HepG2 (cell line): ENCODE measurements around the gene TEKT2. TPM values are rescaled to one million over a fixed set of nuclear protein-coding genes. Genes with fewer than 3 reads are reported as not detected.

Source experiments
- BCLAF1 ChIP-seq: fragments of 450-650 bp; IDR thresholded peaks from 2 replicates; pipeline ENCODE4 v1.6.1; 2017; ENCODE audit warnings: mild to moderate bottlenecking
- RAD51 ChIP-seq: fragments of 450-650 bp; IDR thresholded peaks from 2 replicates; pipeline ENCODE4 v1.6.1; 2016; ENCODE audit warnings: borderline replicate concordance
- SNAPC5 ChIP-seq: sonication (generic); formaldehyde crosslinking; IDR thresholded peaks from 2 replicates; pipeline ENCODE4 v1.8.1; 2023; ENCODE audit warnings: mild to moderate bottlenecking, missing genetic modification reagents, borderline replicate concordance
- SYNCRIP ChIP-seq: fragments of 200-400 bp; formaldehyde crosslinking; IDR thresholded peaks from 2 replicates; pipeline ENCODE4 v1.6.1; 2018; ENCODE audit warnings: mild to moderate bottlenecking, low read depth, low read length; ENCODE audit not compliant: insufficient read depth
- ZNF205 ChIP-seq: IDR thresholded peaks from 2 replicates; pipeline ENCODE4 v1.6.1; 2018; ENCODE audit warnings: missing biosample characterization, missing genetic modification reagents
- ZNF614 ChIP-seq: IDR thresholded peaks from 2 replicates; pipeline ENCODE4 v1.6.1; 2018; ENCODE audit warnings: missing biosample characterization, missing genetic modification reagents, inconsistent platforms, borderline replicate concordance
- ZNF678 ChIP-seq: sonication (generic); formaldehyde crosslinking; IDR thresholded peaks from 2 replicates; pipeline ENCODE4 v1.4.0; 2020; ENCODE audit warnings: mild to moderate bottlenecking, missing genetic modification reagents
- polyA plus RNA-seq, 8 experiments: library from polyadenylated mRNA; depleted of rRNA in 3 of 8; stranded (reverse) in 7 of 8; unstranded in 1 of 8; fragments of >200 nt; fragmentation: Illumina TruSeq in 4 of 8; extraction: Trizol in 4 of 8; gene quantifications; 2 replicates each; pipeline versions ENCODE4 v1.2.1 to v1.2.3, GENCODE V29; 2011 to 2016; ENCODE audit warnings: low read depth in 4 of 8, missing spikeins in 1 of 8, mixed read lengths in 1 of 8; ENCODE audit not compliant: insufficient read depth in 1 of 8
- total RNA-seq, 5 experiments: library from RNA; depleted of rRNA; stranded (reverse); fragments of >200 nt; fragmentation: Illumina TruSeq; extraction: Trizol; gene quantifications; 2 replicates each; pipeline ENCODE4 v1.2.3, GENCODE V29; 2016; ENCODE audit warnings: low read depth in 1 of 5

TEKT2 gene
- total and polyA plus RNA-seq, 2 of the 13 experiments (the other 11 are each of a cell fraction or from before 2014, with no cell fraction given), result 0.31 to 0.38 TPM

- TF ChIP-seq BCLAF1 (no peak), SYNCRIP (no peak), ZNF678 (CRISPR knock-in tag) (no peak), SNAPC5 (CRISPR knock-in tag) (no peak), ZNF614 (CRISPR knock-in tag) (no peak), RAD51 (no peak), ZNF205 (CRISPR knock-in tag) (no peak)
These were observed 2.8 kb downstream of the TEKT2 start (continued) for GRCh38 chr1:36086529-36087232.
